GM10248 (cell line): ENCODE data around the gene RNF39.

Experiments used
- CTCF ChIA-PET: fragments of 300-600 bp; sonication (Branson Sonifier 250); formaldehyde crosslinking; extraction: SDS; loops from one replicate; lab custom pipeline; 2021; ENCODE audit warnings: antibody characterized with exemption; lab: Yijun Ruan, JAX
- POLR2A ChIA-PET: fragments of 350-650 bp; sonication (Branson Sonifier 250); formaldehyde crosslinking; extraction: SDS; loops from one replicate; lab custom pipeline; 2020; ENCODE audit warnings: antibody characterized with exemption; lab: Yijun Ruan, JAX
- DNase-seq: peaks from one replicate; pipeline ENCODE4 v3.0.0; 2012; ENCODE audit errors: extremely low spot score
- CTCF ChIP-seq: IDR thresholded peaks from 2 replicates; pipeline ENCODE4 v1.5.1; 2012; ENCODE audit warnings: mild to moderate bottlenecking, low read depth; ENCODE audit errors: extremely low read depth, missing control alignments, control extremely low read depth

Gene RNF39

GRCh38 chr6:30044630-30045029 lies 30.9 kb downstream of the RNF39 start:
- DNase-seq = no peak
- no peak for TF ChIP-seq CTCF
- ChIA-PET POLR2A (no interaction called here), CTCF (interaction anchor here (0.7 kb wide), 1 partner anchor 31 kb away, joined by 3 read pairs; no protein-coding TSS in a partner anchor)

GRCh38 chr6:30043744-30044143 lies 31.8 kb downstream of the RNF39 start:
- POLR2A ChIA-PET = no interaction called here
- no peak for DNase-seq
- CTCF ChIA-PET = interaction anchor here (0.7 kb wide), 1 partner anchor 30 kb away, joined by 3 read pairs; no protein-coding TSS in a partner anchor
- TF ChIP-seq CTCF = no peak

GRCh38 chr6:30042914-30043313 lies 32.7 kb downstream of the RNF39 start:
- no peak for TF ChIP-seq CTCF
- DNase-seq = peak; percentile 39
- ChIA-PET POLR2A (no interaction called here), CTCF (interaction anchor here (0.8 kb wide), 1 partner anchor 9 kb away, joined by 3 read pairs; no protein-coding TSS in a partner anchor)

- CTCF ChIA-PET = interaction anchor here (0.8 kb wide), 1 partner anchor 10 kb away, joined by 3 read pairs; no protein-coding TSS in a partner anchor
These were observed 33.1 kb downstream of the RNF39 start for GRCh38 chr6:30042476-30042875.

GRCh38 chr6:30041821-30042220 lies 33.7 kb downstream of the RNF39 start:
- ChIA-PET CTCF (no interaction called here), POLR2A (no interaction called here)
- no peak for TF ChIP-seq CTCF
- DNase-seq = no peak

More at GRCh38 chr6:30042476-30042875, 33.1 kb downstream of the RNF39 start:
- POLR2A ChIA-PET = no interaction called here
- peak; percentile 35 for DNase-seq
- no peak for TF ChIP-seq CTCF

- POLR2A ChIA-PET = no interaction called here
- CTCF ChIA-PET = no interaction called here
- TF ChIP-seq CTCF = no peak
- no peak for DNase-seq
These were observed 34.3 kb downstream of the RNF39 start for GRCh38 chr6:30041221-30041620.
